Small intestine (tissue), 16 donors: Measurements from ENCODE around the gene CCDC14. TPM values are rescaled to one million over a fixed set of nuclear protein-coding genes. Genes with fewer than 3 reads are reported as not detected.
"Not testable (repeated sequence)": the region's sequence is repeated elsewhere in the genome, so short reads cannot be mapped to it uniquely, and the experiment has no call there.

Experiments used
- DNase-seq, 2 donors: peaks; one replicate each; pipeline versions ENCODE4 v3.0.0 to v3.0.0-alpha.2; 2013
- FAIRE-seq: peaks from 2 replicates; lab custom pipeline; 2012; peaks lifted over from hg19 to GRCh38; lab: Jason Lieb, UNC
- H3K27ac ChIP-seq, 3 donors: one replicate each; pipeline ENCODE4 v1.5.1; 2013; ENCODE audit warnings: low read length in 2 of 3, mild to moderate bottlenecking in 2 of 3, control low read depth in 1 of 3, inconsistent platforms in 1 of 3, low read depth in 1 of 3, moderate library complexity in 1 of 3
- H3K27me3 ChIP-seq, 3 donors: one replicate each; pipeline ENCODE4 v1.6.1; 2013; ENCODE audit warnings: low read length in 3 of 3, inconsistent platforms in 1 of 3; ENCODE audit not compliant: control insufficient read depth in 3 of 3, insufficient read depth in 3 of 3
- H3K36me3 ChIP-seq, 3 donors: one replicate each; pipeline ENCODE4 v1.6.1; 2013; ENCODE audit warnings: low read length in 3 of 3, inconsistent platforms in 1 of 3, low read depth in 1 of 3, mild to moderate bottlenecking in 1 of 3, moderate library complexity in 1 of 3; ENCODE audit not compliant: control insufficient read depth in 3 of 3, insufficient read depth in 2 of 3
- H3K4me1 ChIP-seq, 3 donors: one replicate each; pipeline ENCODE4 v1.6.1; 2013; ENCODE audit warnings: low read length in 2 of 3, inconsistent platforms in 1 of 3, low read depth in 1 of 3, mild to moderate bottlenecking in 1 of 3, moderate library complexity in 1 of 3; ENCODE audit not compliant: control insufficient read depth in 3 of 3, insufficient read depth in 2 of 3
- H3K4me3 ChIP-seq, 3 donors: one replicate each; pipeline ENCODE4 v1.5.1; 2013; ENCODE audit warnings: low read length in 3 of 3, control low read depth in 1 of 3, inconsistent platforms in 1 of 3, low read depth in 1 of 3, mild to moderate bottlenecking in 1 of 3, moderate library complexity in 1 of 3
- H3K9me3 ChIP-seq, 2 donors: one replicate each; pipeline ENCODE4 v1.6.1; 2013; ENCODE audit warnings: low read depth in 1 of 2, low read length in 1 of 2; ENCODE audit not compliant: control insufficient read depth in 2 of 2, insufficient read depth in 1 of 2
- WGBS, 3 donors: extraction: QIAGEN DNeasy Blood & Tissue Kit; methylation state at CpG; one replicate each; pipeline ENCODE4 v1.1.7; 2013; 5-methylcytosine and 5-hydroxymethylcytosine counted together
- long read RNA-seq, 10 donors: transcript quantifications; one replicate each; lab custom pipeline, GENCODE V29; 2026
- polyA plus RNA-seq, 4 donors: library from polyadenylated mRNA; stranded (reverse) in 3 of 4; unstranded in 1 of 4; fragments of 200-250 nt in 3 of 4; fragments of 120-200 nt in 1 of 4; gene quantifications; one replicate each; pipeline versions ENCODE4 v1.2.1 to v1.2.3, GENCODE V29; 2013
- donor health status: healthy with polysubstance abuse.
- donor health status: control.
- donor health status: control.
- donor health status: Bipolar disorder and iron deficiency.
- donor health status: healthy.

The CCDC14 gene
- 10 to 100 TPM in 2 of 4 donors, 1 to 10 TPM in 2; 9.2 to 69.0 (median 14.7) TPM for polyA plus RNA-seq
- long read RNA-seq, donor 1: 0 reads
- long read RNA-seq, donor 2, partial matches to known transcripts: 0 of 1 reads
- long read RNA-seq, donor 2, other reads (novel, unspliced or antisense): 0 of 1 reads
- long read RNA-seq, donor 3, full-length matches to known transcripts: 3 of 10 reads
- long read RNA-seq, donor 3, partial matches to known transcripts: 7 of 10 reads
- long read RNA-seq, donor 3, other reads (novel, unspliced or antisense): 0 of 10 reads
- long read RNA-seq, donor 4: 0 reads
- long read RNA-seq, donor 5: 0 reads
- long read RNA-seq, donor 6, full-length matches to known transcripts: 2 of 2 reads
- long read RNA-seq, donor 6, partial matches to known transcripts: 0 of 2 reads
- long read RNA-seq, donor 6, other reads (novel, unspliced or antisense): 0 of 2 reads
- long read RNA-seq, donor 7: 0 reads
- long read RNA-seq, donor 8: 0 reads
- long read RNA-seq, donor 9, full-length matches to known transcripts: 2 of 2 reads
- long read RNA-seq, donor 9, partial matches to known transcripts: 0 of 2 reads
- long read RNA-seq, donor 9, other reads (novel, unspliced or antisense): 0 of 2 reads
- long read RNA-seq, donor 10, full-length matches to known transcripts: 2 of 7 reads
- long read RNA-seq, donor 10, partial matches to known transcripts: 5 of 7 reads
- long read RNA-seq, donor 10, other reads (novel, unspliced or antisense): 0 of 7 reads

DNA sequence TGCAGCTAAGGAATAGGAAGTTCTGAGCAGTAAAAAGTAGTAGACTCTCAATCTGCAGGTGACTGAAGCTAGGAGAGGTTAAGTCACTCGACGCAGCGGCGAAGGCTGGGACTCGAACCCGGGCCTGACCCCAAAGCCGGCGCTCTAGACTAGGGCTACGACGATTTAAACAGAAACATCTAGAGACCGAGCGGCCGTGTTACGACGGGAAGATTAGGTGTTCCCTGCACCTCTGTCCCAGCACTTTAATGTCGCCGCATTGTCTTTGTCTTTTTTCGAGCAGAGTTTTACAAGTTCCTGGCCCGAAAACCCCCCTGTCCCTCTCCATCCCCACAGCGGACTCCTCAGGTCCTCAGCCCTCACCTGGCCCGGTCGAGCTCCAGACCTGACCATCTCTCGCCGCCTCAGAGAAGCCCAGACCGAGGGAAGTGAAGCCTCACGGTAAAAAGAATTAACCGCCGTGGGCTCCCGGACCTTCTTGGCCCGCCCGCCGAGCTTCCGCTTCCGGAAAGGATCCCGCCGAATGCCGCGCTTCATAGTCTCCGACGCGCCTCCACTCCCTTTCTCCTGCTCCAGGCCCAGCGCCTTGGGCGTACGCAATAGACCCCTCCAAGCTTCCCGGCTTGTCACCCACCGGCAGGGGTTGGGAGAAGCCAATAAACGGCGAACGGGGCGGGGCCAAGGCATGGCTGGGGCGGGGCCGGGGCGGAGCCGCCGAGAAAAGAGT lies at the start of gene CCDC14:
TSS of gene CCDC14 (minus strand) at position 449 of the 727 bp plus-strand sequence. CDS start at position 393, 56 bp downstream.
- peak within 1 kb of the TSS; percentile 76 to 98 (median 82) for H3K27ac ChIP-seq
- DNase-seq (peak; percentile 92 to 95), FAIRE-seq (no peak)
- 0% methylated on average over 55 of the region's 55 CpGs for WGBS, 3 donors
- no peaks in the 10 kb centered on the region for H3K4me1 ChIP-seq
- H3K27me3 ChIP-seq: no peaks in the 10 kb centered on the region
- H3K36me3 ChIP-seq: no peaks in the 10 kb centered on the region
- no peaks in the 10 kb centered on the region for H3K9me3 ChIP-seq
- peak within 1 kb of the TSS; percentile 62 to 90 (median 77) for H3K4me3 ChIP-seq

DNA sequence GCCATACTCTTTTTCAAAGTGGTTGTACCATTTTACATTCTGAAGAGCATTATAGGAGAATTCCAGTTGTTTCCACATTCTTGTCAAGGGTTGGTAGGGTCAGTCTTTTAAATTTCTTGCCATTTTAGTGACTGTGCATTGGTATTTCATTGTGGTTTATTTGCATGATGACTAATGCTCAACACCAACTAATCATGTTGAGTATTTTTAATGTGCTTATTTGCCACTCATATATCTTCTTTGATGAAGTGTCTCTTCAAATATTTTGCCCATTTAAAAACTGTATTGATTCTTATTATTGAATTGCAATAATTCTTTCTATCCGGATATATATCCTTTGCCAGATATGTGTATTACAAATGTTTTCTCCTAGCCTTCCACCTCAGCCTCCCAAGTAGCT lies 47.3 kb upstream of the CCDC14 start:
- not testable (repeated sequence) for H3K27me3 ChIP-seq, H3K27ac ChIP-seq, H3K4me3 ChIP-seq, DNase-seq, FAIRE-seq, H3K36me3 ChIP-seq, H3K4me1 ChIP-seq, H3K9me3 ChIP-seq
- WGBS, 3 donors: 92 to 97% (median 94%) methylated on average over 1 of the region's 1 CpG

- Histone ChIP-seq H3K4me3 (no peak overlapping the region), H3K27ac (no peak overlapping the region), H3K4me1 (no peaks in the 10 kb centered on the region), H3K36me3 (no peaks in the 10 kb centered on the region), H3K27me3 (peaks cover 0 to 2% (median 0%) of the 10 kb centered on the region in 3 donors), H3K9me3 (no peaks in the 10 kb centered on the region)
- WGBS, 3 donors: 40 to 73% (median 59%) methylated on average over 4 of the region's 4 CpGs
- FAIRE-seq (no peak), DNase-seq (no peak)
These were observed 46.2 kb upstream of the CCDC14 start for GRCh38 chr3:124007186-124007585.

GRCh38 chr3:124002405-124003079 lies 41.5 kb upstream of the CCDC14 start:
- 61 to 77% (median 68%) methylated on average over 2 of the region's 2 CpGs for WGBS, 3 donors
- not testable (repeated sequence) for H3K9me3 ChIP-seq, H3K4me1 ChIP-seq, H3K36me3 ChIP-seq, FAIRE-seq, DNase-seq, H3K4me3 ChIP-seq, H3K27ac ChIP-seq
- H3K27me3 ChIP-seq: peaks cover 0 to 13% (median 0%) of the 10 kb centered on the region in 3 donors

- 73% methylated on average over 6 of the region's 6 CpGs for WGBS, 3 donors
- FAIRE-seq: not testable (repeated sequence)
These were observed 40.3 kb upstream of the CCDC14 start for GRCh38 chr3:124001366-124001765.

GRCh38 chr3:123997543-123997942 lies 36.5 kb upstream of the CCDC14 start:
- no peak for FAIRE-seq
- Histone ChIP-seq H3K4me1 (no peaks in the 10 kb centered on the region), H3K27me3 (peaks cover 0 to 13% (median 6%) of the 10 kb centered on the region in 3 donors), H3K27ac (no peak overlapping the region), H3K36me3 (no peaks in the 10 kb centered on the region), H3K9me3 (peaks cover 0 to 8% of the 10 kb centered on the region in 2 donors), H3K4me3 (no peak overlapping the region)
- WGBS, 3 donors: 85 to 91% (median 87%) methylated on average over 2 of the region's 2 CpGs
- no peak for DNase-seq

More at GRCh38 chr3:124001366-124001765, 40.3 kb upstream of the CCDC14 start:
- not testable (repeated sequence) for H3K4me1 ChIP-seq, H3K27ac ChIP-seq, H3K9me3 ChIP-seq, H3K4me3 ChIP-seq, H3K36me3 ChIP-seq, DNase-seq
- peaks cover 0 to 13% (median 4%) of the 10 kb centered on the region in 3 donors for H3K27me3 ChIP-seq

- whole genome bisulfite sequencing, 3 donors: 72 to 86% (median 78%) methylated on average over 1 of the region's 1 CpG
- DNase-seq (no peak), FAIRE-seq (no peak)
- Histone ChIP-seq H3K27me3 (peaks cover 4 to 18% (median 8%) of the 10 kb centered on the region in 3 donors), H3K9me3 (peaks cover 0 to 8% of the 10 kb centered on the region in 2 donors), H3K27ac (no peak overlapping the region), H3K4me3 (no peak overlapping the region), H3K4me1 (no peaks in the 10 kb centered on the region), H3K36me3 (no peaks in the 10 kb centered on the region)
These were observed 32.8 kb upstream of the CCDC14 start for GRCh38 chr3:123993818-123994217.
